Adrenal gland (tissue), 12 donors: ENCODE results near the gene CACNA1C. TPM values are rescaled to one million over a fixed set of nuclear protein-coding genes. Genes with fewer than 3 reads are reported as not detected.

Experiments
- DNase-seq, 7 donors: peaks; one replicate each; pipeline ENCODE4 v3.0.0-alpha.2; 2019 to 2020
- H3K27ac ChIP-seq, 5 donors: fragments of 200-600 bp; sonication (generic) in 4 of 5; 1 replicate in 3 of 5; 2 replicates in 2 of 5; pipeline versions ENCODE4 v1.5.1 to v1.8.0; 2016 to 2020; ENCODE audit warnings: mild to moderate bottlenecking in 1 of 5
- H3K27me3 ChIP-seq: fragments of 200-600 bp; 2 replicates; pipeline ENCODE4 v1.8.0; 2021
- H3K36me3 ChIP-seq, 2 donors: fragments of 200-600 bp; replicated peaks in 1 of 2; 1 replicate in 1 of 2; 2 replicates in 1 of 2; pipeline versions ENCODE4 v1.5.1 to v1.8.0; 2018 to 2022
- H3K4me1 ChIP-seq, 2 donors: fragments of 200-600 bp; replicated peaks in 1 of 2; 1 replicate in 1 of 2; 2 replicates in 1 of 2; pipeline versions ENCODE4 v1.5.1 to v1.8.0; 2018 to 2021
- H3K4me3 ChIP-seq, 4 donors: fragments of 200-600 bp; sonication (generic) in 3 of 4; one replicate each; pipeline ENCODE4 v1.5.1; 2016 to 2018
- H3K9me3 ChIP-seq, 3 donors: fragments of 200-600 bp; sonication (generic) in 1 of 3; replicated peaks in 1 of 3; 1 replicate in 2 of 3; 2 replicates in 1 of 3; pipeline versions ENCODE4 v1.5.1 to v1.8.0; 2016 to 2021
- POLR2A ChIP-seq, 2 donors: fragments of 450-650 bp; IDR thresholded peaks; one replicate each; pipeline ENCODE4 v1.6.1; 2017; ENCODE audit warnings: antibody characterized with exemption in 2 of 2, mild to moderate bottlenecking in 2 of 2, moderate library complexity in 1 of 2
- WGBS, 4 donors: extraction: QIAGEN DNeasy Blood & Tissue Kit in 2 of 4; methylation state at CpG; one replicate each; pipeline versions ENCODE4 v1.1.5 to v1.1.7; 2013 to 2017; 5-methylcytosine and 5-hydroxymethylcytosine counted together
- intact Hi-C, 2 donors: fragments of 100-400 bp; cut with DNase I; formaldehyde crosslinking; loops; one replicate each; pipeline versions ENCODE4 v1.14.1 to v1.15.0; 2022 to 2023
- polyA plus RNA-seq, 3 donors: library from polyadenylated mRNA; stranded (reverse); fragments of 200-250 nt in 2 of 3; fragments of 350-450 nt in 1 of 3; fragmentation: Illumina TruSeq in 1 of 3; extraction: RNeasy Lipid Tissue Mini Kit (QIAGEN cat#74804) in 1 of 3; gene quantifications; one replicate each; pipeline ENCODE4 v1.2.3, GENCODE V29; 2013 to 2014
- total RNA-seq, 9 donors: library from RNA; depleted of rRNA in 4 of 9; stranded (reverse); fragments of >200 nt in 4 of 9; fragments of 120-200 nt in 1 of 9; fragmentation: NEBNext Ultra II Directional in 1 of 9; extraction: Animal tissue kit (Norgen Biotek cat#: 25700) in 1 of 9; gene quantifications; one replicate each; pipeline versions ENCODE4 v1.1.0 to v1.2.4, GENCODE V29; 2013 to 2023
- TF ChIP-seq, protein P1 (sequence below), 6 experiments: fragments of 450-650 bp in 4 of 6; fragments of 200-600 bp in 2 of 6; sonication (generic) in 1 of 6; IDR thresholded peaks; 1 replicate in 5 of 6; 2 replicates in 1 of 6; pipeline versions ENCODE4 v1.5.1 to v1.8.0; 2016 to 2021; ENCODE audit warnings: antibody characterized with exemption in 6 of 6, mild to moderate bottlenecking in 2 of 6, moderate library complexity in 1 of 6
- donor health status: healthy with polysubstance abuse.
- donor health status: Bipolar disorder and iron deficiency.
- donor health status: DM: yes; HTN: yes; CAD: no.
- donor health status: DM: no; HTN: no; CAD: no.
- donor health status: DM: no; HTN: no; CAD: no.
- donor health status: DM: yes; HTN: yes; CAD: no.

The CACNA1C gene
- total and polyA plus RNA-seq, 12 donors, result 1.4 to 5.8 (median 3.5) TPM

DNA sequence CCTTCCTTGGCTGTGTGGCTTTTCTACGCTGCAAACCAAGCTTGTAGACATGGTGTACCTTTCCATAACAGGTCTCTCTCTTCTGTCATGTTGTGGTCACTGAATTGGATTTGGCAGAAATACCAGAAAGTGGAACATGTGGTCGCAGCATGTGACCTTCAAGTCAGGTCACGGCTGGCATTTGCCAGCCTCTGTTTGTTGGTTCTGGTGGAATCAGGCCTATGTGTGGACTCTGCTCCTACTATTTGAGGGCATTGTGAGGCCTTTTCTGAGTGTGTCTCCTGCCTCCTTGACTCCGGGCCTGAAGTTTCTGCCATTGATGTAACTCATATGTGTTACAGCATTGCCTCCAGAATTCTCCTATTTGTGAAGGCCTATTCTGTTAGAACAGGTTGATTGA lies 116.7 kb downstream of the CACNA1C start:
- intact Hi-C loops, result no loop called here
- no peaks in the 10 kb centered on the region for H3K4me1 ChIP-seq
- H3K27ac ChIP-seq, result no peak overlapping the region
- TF ChIP-seq POLR2A (IDR thresholded peaks at IDR 0.05), result no peak
- TF ChIP-seq, protein P1, sequence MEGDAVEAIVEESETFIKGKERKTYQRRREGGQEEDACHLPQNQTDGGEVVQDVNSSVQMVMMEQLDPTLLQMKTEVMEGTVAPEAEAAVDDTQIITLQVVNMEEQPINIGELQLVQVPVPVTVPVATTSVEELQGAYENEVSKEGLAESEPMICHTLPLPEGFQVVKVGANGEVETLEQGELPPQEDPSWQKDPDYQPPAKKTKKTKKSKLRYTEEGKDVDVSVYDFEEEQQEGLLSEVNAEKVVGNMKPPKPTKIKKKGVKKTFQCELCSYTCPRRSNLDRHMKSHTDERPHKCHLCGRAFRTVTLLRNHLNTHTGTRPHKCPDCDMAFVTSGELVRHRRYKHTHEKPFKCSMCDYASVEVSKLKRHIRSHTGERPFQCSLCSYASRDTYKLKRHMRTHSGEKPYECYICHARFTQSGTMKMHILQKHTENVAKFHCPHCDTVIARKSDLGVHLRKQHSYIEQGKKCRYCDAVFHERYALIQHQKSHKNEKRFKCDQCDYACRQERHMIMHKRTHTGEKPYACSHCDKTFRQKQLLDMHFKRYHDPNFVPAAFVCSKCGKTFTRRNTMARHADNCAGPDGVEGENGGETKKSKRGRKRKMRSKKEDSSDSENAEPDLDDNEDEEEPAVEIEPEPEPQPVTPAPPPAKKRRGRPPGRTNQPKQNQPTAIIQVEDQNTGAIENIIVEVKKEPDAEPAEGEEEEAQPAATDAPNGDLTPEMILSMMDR (IDR thresholded peaks at IDR 0.05), result no peak
- no peak for DNase-seq
- no peaks in the 10 kb centered on the region for H3K36me3 ChIP-seq
- H3K27me3 ChIP-seq, result no peaks in the 10 kb centered on the region
- H3K9me3 ChIP-seq, result peaks cover 0 to 7% (median 0%) of the 10 kb centered on the region in 3 donors
- no peak overlapping the region for H3K4me3 ChIP-seq
- 72 to 88% (median 83%) methylated on average over 4 of the region's 4 CpGs for WGBS, 4 donors

DNA sequence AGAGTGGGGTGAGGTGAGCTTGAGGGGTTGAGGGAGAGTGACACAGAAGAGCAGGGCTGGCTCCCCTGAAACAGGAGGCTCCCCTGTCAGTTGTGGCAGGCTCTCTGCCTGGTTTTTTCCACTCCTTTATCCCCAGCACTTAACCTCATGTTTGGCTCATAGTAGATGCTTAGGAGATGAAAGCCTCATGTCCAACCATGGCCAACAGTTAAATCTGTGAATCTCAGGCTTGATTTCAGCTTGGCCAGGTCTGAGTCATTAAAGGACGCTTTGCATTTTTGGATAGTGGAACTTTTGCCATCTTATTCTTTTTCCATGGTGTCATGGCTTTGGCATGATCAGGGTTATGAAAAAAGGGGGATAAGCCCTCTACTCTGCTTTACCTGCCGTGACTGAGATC lies 117.2 kb downstream of the CACNA1C start:
- Histone ChIP-seq H3K4me3 (no peak overlapping the region), H3K27me3 (no peaks in the 10 kb centered on the region), H3K27ac (no peak overlapping the region), H3K4me1 (no peaks in the 10 kb centered on the region), H3K9me3 (peaks cover 0 to 7% (median 0%) of the 10 kb centered on the region in 3 donors), H3K36me3 (no peaks in the 10 kb centered on the region)
- no peak for DNase-seq
- WGBS, 4 donors, result 84 to 91% (median 86%) methylated on average over 2 of the region's 2 CpGs
- intact Hi-C loops, result no loop called here
- no peak for TF ChIP-seq POLR2A (IDR thresholded peaks at IDR 0.05)
- TF ChIP-seq, protein P1 (IDR thresholded peaks at IDR 0.05), result no peak

DNA sequence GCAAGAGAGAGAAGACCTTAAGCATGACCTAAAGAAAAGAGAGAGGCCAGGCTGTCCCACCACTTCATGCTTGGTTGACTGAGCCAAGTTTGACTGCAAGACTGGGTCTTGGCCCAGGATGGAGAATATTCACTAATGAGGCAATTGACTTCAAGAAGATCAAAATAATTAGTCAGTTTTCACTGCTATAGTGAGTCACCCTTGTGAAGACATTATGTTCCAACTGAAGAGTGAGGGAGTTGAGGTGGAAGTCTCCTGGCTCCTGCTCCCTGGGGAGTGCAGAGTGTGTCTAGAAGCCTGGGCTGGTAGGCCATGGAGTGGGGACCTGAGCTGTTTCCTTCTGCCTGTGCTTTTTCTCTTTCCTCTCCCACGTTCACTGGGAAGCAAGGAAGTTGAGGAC lies 117.6 kb downstream of the CACNA1C start:
- intact Hi-C loops, result no loop called here
- Histone ChIP-seq H3K4me3 (no peak overlapping the region), H3K27me3 (no peaks in the 10 kb centered on the region), H3K36me3 (no peaks in the 10 kb centered on the region), H3K27ac (peak overlapping the region in 2 of 5 donors; percentile 24 to 37), H3K9me3 (peaks cover 0 to 7% (median 0%) of the 10 kb centered on the region in 3 donors), H3K4me1 (no peaks in the 10 kb centered on the region)
- 79 to 100% (median 83%) methylated on average over 1 of the region's 1 CpG; no CpG with 5 or more reads in 1 of the 4 donors for WGBS, 4 donors
- DNase-seq, result no peak
- TF ChIP-seq POLR2A (IDR thresholded peaks at IDR 0.05), result no peak
- TF ChIP-seq, protein P1 (IDR thresholded peaks at IDR 0.05), result no peak

DNA sequence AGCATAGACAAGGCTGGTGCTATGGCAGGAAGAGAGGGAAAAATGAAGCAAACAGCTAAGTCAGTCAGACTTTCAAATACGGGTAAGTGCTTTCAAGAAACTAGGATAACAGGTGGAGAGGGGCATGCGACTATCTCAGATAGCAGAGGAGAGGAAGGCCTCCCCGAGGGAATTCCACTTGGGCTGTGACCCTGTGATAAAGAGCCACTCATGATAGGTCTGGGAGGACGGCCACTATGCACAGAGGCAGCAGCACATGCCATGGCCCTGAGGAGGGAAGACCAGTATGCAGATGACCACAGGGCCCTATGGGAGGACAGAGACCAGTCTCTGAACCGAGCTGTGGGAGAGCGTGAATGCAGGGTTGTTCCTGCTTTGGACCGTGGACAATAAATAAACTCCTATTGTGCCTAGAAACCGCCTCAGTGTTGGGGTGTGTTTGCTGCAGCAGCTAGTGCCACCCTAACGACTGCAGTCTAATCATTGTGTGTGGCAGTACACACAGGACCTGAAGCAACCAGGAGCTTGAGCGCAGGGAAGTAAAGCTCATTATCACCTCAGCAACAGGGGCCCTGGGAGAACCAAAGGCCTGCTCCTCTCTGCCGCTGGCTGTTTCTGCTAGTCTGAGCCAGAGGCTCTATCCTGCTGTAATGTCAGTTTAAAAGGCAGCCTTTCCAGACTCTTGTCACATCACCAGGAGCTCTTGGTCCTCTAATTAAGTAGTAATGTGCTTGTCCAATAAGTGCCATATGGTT lies 119.1 kb downstream of the CACNA1C start:
- Histone ChIP-seq H3K9me3 (peaks cover 0 to 7% (median 0%) of the 10 kb centered on the region in 3 donors), H3K36me3 (no peaks in the 10 kb centered on the region), H3K27ac (peak overlapping the region in 1 of 5 donors; percentile 52), H3K4me1 (no peaks in the 10 kb centered on the region), H3K27me3 (no peaks in the 10 kb centered on the region), H3K4me3 (no peak overlapping the region)
- DNase-seq, result peak in 1 of 7 donors; percentile 87
- 83 to 90% (median 87%) methylated on average over 8 to 11 of the region's 11 CpGs for WGBS, 4 donors
- TF ChIP-seq, protein P1 (IDR thresholded peaks at IDR 0.05), result no peak
- no peak for TF ChIP-seq POLR2A (IDR thresholded peaks at IDR 0.05)
- intact Hi-C loops, result no loop called here
